AG10803 (cell line): Measurements from ENCODE around the gene KIF26A.
A peak's percentile ranks its signal among the peaks of the same experiment; 100 is the strongest.

Experiments used
- DNase-seq: peaks from one replicate; pipeline ENCODE4 v3.0.0; 2010; ENCODE audit warnings: low read depth
- H3K4me3 ChIP-seq: 2 replicates; pipeline ENCODE4 v1.5.1; 2011; ENCODE audit warnings: mild to moderate bottlenecking, low read length, control low read depth
- CTCF ChIP-seq: conservative IDR thresholded peaks from 2 replicates; pipeline ENCODE4 v1.5.1; 2011; ENCODE audit warnings: mild to moderate bottlenecking, low read length, control low read depth, inconsistent platforms

KIF26A gene

GRCh38 chr14:104121142-104121541 lies 17.2 kb upstream of the KIF26A start:
- H3K4me3 ChIP-seq, result no peak overlapping the region
- TF ChIP-seq CTCF, result no peak
- DNase-seq, result no peak

- no peak for TF ChIP-seq CTCF
- DNase-seq, result no peak
- H3K4me3 ChIP-seq, result no peak overlapping the region
Observed at GRCh38 chr14:104123879-104124278, 14.5 kb upstream of the KIF26A start.

GRCh38 chr14:104125011-104125410 lies 13.4 kb upstream of the KIF26A start:
- no peak for TF ChIP-seq CTCF
- no peak overlapping the region for H3K4me3 ChIP-seq
- no peak for DNase-seq

GRCh38 chr14:104126753-104127152 lies 11.6 kb upstream of the KIF26A start:
- TF ChIP-seq CTCF, result no peak
- no peak overlapping the region for H3K4me3 ChIP-seq
- DNase-seq, result no peak

- no peak for DNase-seq
- no peak for TF ChIP-seq CTCF
- H3K4me3 ChIP-seq, result no peak overlapping the region
Observed at GRCh38 chr14:104128981-104129380, 9.4 kb upstream of the KIF26A start.

- DNase-seq, result no peak
- no peak for TF ChIP-seq CTCF
- no peak overlapping the region for H3K4me3 ChIP-seq
Observed at GRCh38 chr14:104129556-104129955, 8.8 kb upstream of the KIF26A start.

- peak; percentile 36 for TF ChIP-seq CTCF
- H3K4me3 ChIP-seq, result no peak overlapping the region
- peak; percentile 4 for DNase-seq
Observed at GRCh38 chr14:104130974-104131651, 7.3 kb upstream of the KIF26A start.
